Measurements from ENCODE around the gene FAM227A. TPM values are rescaled to one million over a fixed set of nuclear protein-coding genes. Genes with fewer than 3 reads are reported as not detected.

Gene FAM227A
- total and polyA plus RNA-seq, 2 donors (not counting 3 experiments of a cell fraction or from before 2014, with no cell fraction given): 0.58 to 1.9 TPM

DNA sequence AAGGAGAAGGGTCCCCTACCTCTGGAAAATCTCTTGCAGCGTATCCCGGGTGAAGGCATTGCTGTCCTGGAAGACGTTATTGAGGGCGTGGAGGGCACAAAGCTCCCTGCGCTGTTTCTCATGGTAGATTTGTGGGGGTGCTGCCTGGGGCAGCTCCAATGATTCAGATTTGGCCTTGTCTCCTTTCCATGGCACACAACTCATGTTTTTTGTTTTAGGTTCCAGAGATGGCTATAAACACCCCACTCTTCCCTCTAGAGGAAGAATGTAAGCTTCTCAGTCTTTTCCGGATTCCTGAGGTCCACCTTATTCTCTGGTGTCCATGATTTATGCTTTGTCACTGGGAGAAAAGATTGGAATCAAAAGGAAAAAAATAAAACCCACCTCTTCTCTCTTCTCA, 43.6 kb upstream of the FAM227A start:
- H3K27ac ChIP-seq (ENCODE audit: insufficient read depth, low read depth, low read length): peak overlapping the region; percentile 93
- H3K79me2 ChIP-seq (ENCODE audit: control insufficient read depth, insufficient read depth, low read length): peaks cover 45% of the 10 kb centered on the region
- FAIRE-seq (peak; percentile 53), DNase-seq (ENCODE audit: low read depth, low spot score) (no peak)
- no peaks in the 10 kb centered on the region for H3K36me3 ChIP-seq (ENCODE audit: control insufficient read depth in 2 of 2, extremely low read depth in 1 of 2, insufficient read depth in 2 of 2, low read length in 2 of 2)
- intact Hi-C loops (cut with micrococcal nuclease) (loop anchor here (2.0 to 10.0 kb wide), 2 partner anchors 43 to 195 kb away; partner anchors contain the start of genes CBY1, DDX17 and FAM227A), dilution Hi-C loops (cut with MboI; ENCODE audit: extremely low pct_ligation_motif_present, low sequenced_read_pairs) (no loop called here)
- no peaks in the 10 kb centered on the region for H3K27me3 ChIP-seq (ENCODE audit: control insufficient read depth in 2 of 2, insufficient read depth in 2 of 2, low read length in 2 of 2)
- no peaks in the 10 kb centered on the region for H3K9me1 ChIP-seq (replicated peaks; ENCODE audit: control insufficient read depth, extremely low read depth, insufficient read depth, low read length)
- H4K20me1 ChIP-seq (replicated peaks; ENCODE audit: control insufficient read depth, extremely low read depth, insufficient read depth, low read length): no peaks in the 10 kb centered on the region
- no peaks in the 10 kb centered on the region for H3K9me3 ChIP-seq (replicated peaks; ENCODE audit: control insufficient read depth, insufficient read depth, low read length)
- peak overlapping the region; percentile 64 to 78 (median 75) for H3K4me3 ChIP-seq (replicated peaks in 1 of 3; ENCODE audit: insufficient read depth in 1 of 3, low read depth in 1 of 3, low read length in 3 of 3)
- peak overlapping the region; percentile 77 for H3K4me2 ChIP-seq (ENCODE audit: insufficient read depth, low read length)
- POLR2A ChIA-PET: interaction anchor here (0.5 to 1.2 kb wide), 2 partner anchors 18 to 381 kb away, joined by 3 to 4 read pairs; partner anchors contain the start of gene TOMM22
- CTCF ChIA-PET: interaction anchor here (0.9 to 7.3 kb wide), 7 partner anchors 15 to 66 kb away, joined by 3 to 59 read pairs (median 4); partner anchors contain the start of gene TOMM22
- H2AFZ ChIP-seq (ENCODE audit: low read depth, low read length): no peak overlapping the region
- TF ChIP-seq, protein P1, sequence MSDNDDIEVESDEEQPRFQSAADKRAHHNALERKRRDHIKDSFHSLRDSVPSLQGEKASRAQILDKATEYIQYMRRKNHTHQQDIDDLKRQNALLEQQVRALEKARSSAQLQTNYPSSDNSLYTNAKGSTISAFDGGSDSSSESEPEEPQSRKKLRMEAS (IDR thresholded peaks at IDR 0.05; ENCODE audit: insufficient read depth, insufficient read length): no peak
- no peak for TF ChIP-seq EZH2 (IDR thresholded peaks at IDR 0.05; ENCODE audit: borderline replicate concordance, low read depth, low read length, severe bottlenecking)
- H3K9ac ChIP-seq (replicated peaks; ENCODE audit: extremely low read depth, insufficient read depth, low read length): peak overlapping the region; percentile 91
- BruUV-seq (replicated peaks): TSS peak; percentile 54
- peaks cover 54% of the 10 kb centered on the region for H3K4me1 ChIP-seq (ENCODE audit: control insufficient read depth, extremely low read depth, insufficient read depth, low read length)

GRCh38 chr22:38699143-38699542, 43.0 kb upstream of the FAM227A start:
- Histone ChIP-seq H3K27me3 (ENCODE audit: control insufficient read depth in 2 of 2, insufficient read depth in 2 of 2, low read length in 2 of 2) (no peaks in the 10 kb centered on the region), H3K36me3 (ENCODE audit: control insufficient read depth in 2 of 2, extremely low read depth in 1 of 2, insufficient read depth in 2 of 2, low read length in 2 of 2) (no peaks in the 10 kb centered on the region), H2AFZ (ENCODE audit: low read depth, low read length) (no peak overlapping the region), H3K9me3 (replicated peaks; ENCODE audit: control insufficient read depth, insufficient read depth, low read length) (no peaks in the 10 kb centered on the region), H3K79me2 (ENCODE audit: control insufficient read depth, insufficient read depth, low read length) (peaks cover 50% of the 10 kb centered on the region), H3K9ac (replicated peaks; ENCODE audit: extremely low read depth, insufficient read depth, low read length) (peak overlapping the region; percentile 91), H3K4me3 (replicated peaks in 1 of 3; ENCODE audit: insufficient read depth in 1 of 3, low read depth in 1 of 3, low read length in 3 of 3) (peak overlapping the region; percentile 64 to 78 (median 75)), H3K4me1 (ENCODE audit: control insufficient read depth, extremely low read depth, insufficient read depth, low read length) (peaks cover 54% of the 10 kb centered on the region), H4K20me1 (replicated peaks; ENCODE audit: control insufficient read depth, extremely low read depth, insufficient read depth, low read length) (no peaks in the 10 kb centered on the region), H3K27ac (ENCODE audit: insufficient read depth, low read depth, low read length) (peak overlapping the region; percentile 93), H3K9me1 (replicated peaks; ENCODE audit: control insufficient read depth, extremely low read depth, insufficient read depth, low read length) (no peaks in the 10 kb centered on the region), H3K4me2 (ENCODE audit: insufficient read depth, low read length) (peak overlapping the region; percentile 77)
- no TSS peak for BruUV-seq (replicated peaks)
- FAIRE-seq: no peak
- TF ChIP-seq MYC (IDR thresholded peaks at IDR 0.05; ENCODE audit: low read depth, low read length): no peak
- no peak for TF ChIP-seq JUN (IDR thresholded peaks at IDR 0.05; ENCODE audit: borderline replicate concordance, insufficient read depth, insufficient read length, low read depth)
- TF ChIP-seq, protein P1 (IDR thresholded peaks at IDR 0.05; ENCODE audit: insufficient read depth, insufficient read length): no peak
- TF ChIP-seq CTCF (IDR thresholded peaks at IDR 0.05; ENCODE audit: extremely low read depth in 1 of 2, insufficient read depth in 1 of 2, low read depth in 1 of 2, low read length in 2 of 2): no peak
- TF ChIP-seq EZH2 (IDR thresholded peaks at IDR 0.05; ENCODE audit: borderline replicate concordance, low read depth, low read length, severe bottlenecking): no peak
- TF ChIP-seq POLR2A (IDR thresholded peaks at IDR 0.05; ENCODE audit: low read depth, low read length): no peak
- TF ChIP-seq POLR2AphosphoS5 (IDR thresholded peaks at IDR 0.05; ENCODE audit: insufficient read depth, low read depth, low read length): no peak
- no peak for TF ChIP-seq FOS (IDR thresholded peaks at IDR 0.05; ENCODE audit: borderline replicate concordance, insufficient read depth, low read length)
- TF ChIP-seq GATA2 (IDR thresholded peaks at IDR 0.05; ENCODE audit: insufficient read depth, insufficient read length, low read depth, low read length): no peak
- intact Hi-C loops (cut with micrococcal nuclease) (no loop called here), dilution Hi-C loops (cut with MboI; ENCODE audit: extremely low pct_ligation_motif_present, low sequenced_read_pairs) (no loop called here)
- peak; percentile 28 for DNase-seq (ENCODE audit: low read depth, low spot score)
- POLR2A ChIA-PET: interaction anchor here (1.2 kb wide), 1 partner anchor 17 kb away, joined by 4 read pairs; the partner anchor contains the start of gene TOMM22
- CTCF ChIA-PET: interaction anchor here (0.9 to 7.3 kb wide), 7 partner anchors 8 to 67 kb away, joined by 3 to 59 read pairs (median 4); partner anchors contain the start of genes GTPBP1 and TOMM22

All from endothelial cell of umbilical vein (primary cell).